DMS153 (cell line): ENCODE data around the gene TDRD3.
"Not testable (repeated sequence)": the region's sequence is repeated elsewhere in the genome, so short reads cannot be mapped to it uniquely, and the experiment has no call there.

Experiments used
- DNase-seq: peaks from one replicate; lab custom pipeline; 2025; lab: John Stamatoyannopoulos, UW

The TDRD3 gene

DNA sequence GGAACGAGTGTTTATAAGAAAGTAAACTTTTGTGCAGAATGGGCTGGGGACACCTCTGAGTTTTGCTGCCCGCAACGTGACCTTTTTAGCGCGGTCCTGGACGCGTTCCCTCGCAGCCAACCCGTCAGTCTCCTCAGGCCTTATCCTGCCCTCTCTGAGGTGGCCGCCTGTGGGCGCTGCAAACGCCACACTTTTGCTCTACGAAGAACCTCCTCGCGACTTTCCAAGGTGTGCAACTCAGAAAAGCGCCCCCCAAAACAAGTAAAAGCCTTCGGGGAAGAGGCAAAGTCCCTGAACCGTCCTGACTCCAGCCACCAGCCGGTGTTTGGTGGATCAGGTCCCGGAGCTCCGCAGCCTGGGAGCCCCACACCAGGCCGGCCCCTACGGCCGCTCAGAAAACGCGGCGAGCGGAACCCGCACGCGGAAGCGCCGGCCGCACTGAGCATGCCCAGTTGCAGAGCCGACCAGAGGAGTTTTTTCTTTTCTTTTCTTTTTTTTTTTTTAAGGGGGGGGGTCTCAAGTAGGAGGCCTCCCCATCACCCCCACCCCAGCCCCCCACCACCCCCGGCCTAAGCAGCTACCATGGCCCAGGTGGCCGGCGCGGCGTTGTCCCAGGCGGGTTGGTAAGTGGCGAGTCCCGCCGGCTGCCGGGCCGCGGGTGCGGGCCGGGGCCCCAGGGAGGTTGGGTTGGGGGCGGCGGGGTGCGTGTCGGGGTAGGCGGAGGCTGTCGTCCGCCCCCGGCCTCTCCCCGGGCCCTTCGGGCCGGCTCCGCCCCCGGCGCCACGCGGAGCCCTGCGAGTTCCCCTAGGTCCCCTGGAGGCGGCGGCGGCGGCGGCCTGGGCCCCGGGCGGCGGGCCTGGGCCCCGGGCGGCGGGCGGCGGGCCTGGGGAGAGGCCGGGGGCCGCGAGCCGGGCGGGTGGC, at the start of gene TDRD3:
Gene TDRD3 (plus strand): TSS at position 438 of the 921 bp plus-strand sequence. CDS start 145 bp downstream, at position 583.
- DNase-seq = peak; percentile 72

DNA sequence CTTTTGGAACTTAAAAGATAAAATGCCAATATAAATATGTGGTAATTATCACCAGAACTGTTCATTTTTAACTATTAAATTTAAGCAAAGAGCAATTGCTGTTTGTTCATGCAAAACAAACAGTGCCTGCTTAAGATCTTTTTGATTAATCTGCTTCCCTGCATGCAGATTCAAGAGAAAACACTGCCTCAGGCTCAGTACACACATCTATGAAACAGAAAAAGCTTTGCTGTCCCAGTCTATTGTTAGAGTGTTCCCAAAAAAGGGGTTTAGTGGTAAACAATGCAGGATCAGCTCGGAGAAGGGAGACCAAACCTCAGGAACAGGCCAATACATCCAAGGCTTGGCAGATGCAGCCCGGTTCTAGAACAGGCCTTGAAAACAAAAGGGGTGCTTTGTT, 49.3 kb upstream of the TDRD3 start:
- no peak for DNase-seq

DNA sequence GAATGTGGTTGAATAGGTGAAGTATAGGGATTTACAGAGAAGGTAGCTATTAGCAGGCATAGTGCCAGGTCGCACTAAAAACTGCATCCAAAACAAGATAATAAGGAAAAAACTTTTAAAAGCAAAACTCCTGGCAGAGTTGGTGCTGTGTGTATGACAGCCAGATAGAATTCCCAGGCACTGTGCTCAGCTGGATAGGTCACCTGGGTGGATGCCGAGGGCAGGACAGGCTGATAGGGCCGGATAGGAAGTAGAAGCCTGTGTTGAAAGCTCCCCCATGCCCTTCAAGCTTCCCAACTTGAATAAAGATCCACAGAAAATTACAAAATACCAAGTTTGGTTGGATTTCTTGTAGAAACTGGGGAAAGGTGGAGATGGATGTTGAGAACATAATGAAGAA, 48.9 kb upstream of the TDRD3 start:
- DNase-seq = no peak

DNA sequence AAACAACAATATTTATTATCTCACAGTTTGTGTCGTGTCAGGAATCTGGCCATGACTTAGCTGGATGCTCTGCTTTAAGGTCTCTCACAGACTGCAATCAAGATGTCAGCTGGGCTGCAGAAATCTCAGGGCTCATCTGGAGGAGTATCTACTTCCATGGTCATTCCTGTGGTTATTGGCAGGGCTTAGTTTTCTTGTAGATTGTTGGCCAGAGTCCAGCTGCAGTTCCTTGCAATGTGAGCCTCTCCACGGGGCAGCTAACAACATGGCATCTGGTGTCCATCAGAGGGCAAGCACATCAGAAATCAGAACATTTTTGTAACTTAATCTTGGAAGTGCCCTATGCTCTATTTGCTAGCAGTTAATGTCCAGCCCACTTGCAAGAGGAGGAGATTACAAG, 45.7 kb upstream of the TDRD3 start:
- no peak for DNase-seq

DNA sequence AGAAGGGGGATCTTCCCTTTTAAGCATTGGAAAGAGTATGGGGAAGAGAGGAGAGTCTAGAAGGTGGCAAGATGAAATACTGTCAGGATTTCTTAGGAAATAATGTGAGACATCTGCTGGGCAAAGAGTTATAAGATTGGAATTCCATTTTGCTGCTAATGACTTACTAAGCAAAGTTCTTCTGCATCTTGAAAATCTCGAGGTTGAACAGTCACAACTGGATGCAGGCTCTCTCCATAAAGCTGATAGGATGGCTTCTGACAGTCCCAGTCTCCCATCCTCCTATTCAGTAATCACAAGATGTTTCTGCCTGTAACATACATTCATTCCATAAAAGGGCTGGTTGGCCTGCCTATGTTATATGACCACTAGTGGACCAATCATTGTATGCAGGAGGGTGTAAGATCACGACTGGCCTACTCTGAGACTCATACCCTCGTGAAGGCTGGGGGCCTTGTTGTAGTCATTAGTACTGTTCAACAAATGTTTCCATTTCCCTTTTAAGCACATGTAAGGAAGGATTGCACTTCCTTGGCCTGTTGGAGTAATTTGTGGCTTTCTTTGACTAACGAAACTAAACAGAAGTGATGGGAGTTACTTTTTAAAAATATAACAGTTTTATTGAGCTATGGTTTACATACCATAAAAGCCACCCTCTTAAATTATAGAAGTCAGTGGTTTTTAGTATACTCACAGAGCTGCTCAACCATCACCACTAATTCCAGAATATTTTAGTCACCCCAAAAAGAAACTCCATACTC, 45.0 kb upstream of the TDRD3 start:
- no peak for DNase-seq

DNA sequence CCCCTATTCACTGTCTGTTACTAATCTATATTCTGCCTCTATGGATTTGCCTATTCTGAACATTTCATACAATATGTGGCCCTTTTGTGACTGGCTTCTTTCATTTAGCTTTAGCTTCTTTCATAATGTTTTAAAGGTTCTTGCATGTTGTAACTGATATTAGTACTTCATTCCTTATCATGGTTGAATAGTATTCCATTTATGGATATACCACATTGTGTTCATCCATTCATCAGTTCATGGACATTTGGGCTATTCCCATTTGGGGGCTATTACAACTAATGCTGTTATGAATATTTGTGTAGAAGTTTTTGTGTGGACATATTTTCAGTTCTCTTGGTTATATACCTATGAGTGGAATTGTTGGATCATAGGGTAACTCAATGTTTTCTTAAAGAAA, 44.4 kb upstream of the TDRD3 start:
- no peak for DNase-seq

DNA sequence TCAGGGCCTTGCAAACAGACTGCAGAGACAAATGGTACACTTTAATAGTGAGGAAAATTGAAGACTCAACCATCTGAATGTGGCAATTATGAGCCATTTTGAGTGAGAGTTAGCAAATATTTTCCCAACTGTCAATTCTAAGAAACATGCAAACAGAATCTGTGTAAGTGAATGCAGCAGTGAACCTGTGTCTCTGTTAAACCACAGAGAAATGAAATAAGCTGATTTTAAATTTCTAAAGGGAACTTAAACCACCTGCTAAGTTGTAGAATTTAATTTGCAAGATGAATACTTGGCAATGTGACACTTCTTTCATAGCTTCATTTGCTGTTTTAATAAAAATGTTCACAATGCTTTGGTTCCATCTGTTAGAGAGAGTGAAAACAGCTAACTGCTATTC, 42.0 kb upstream of the TDRD3 start:
- no peak for DNase-seq

DNA sequence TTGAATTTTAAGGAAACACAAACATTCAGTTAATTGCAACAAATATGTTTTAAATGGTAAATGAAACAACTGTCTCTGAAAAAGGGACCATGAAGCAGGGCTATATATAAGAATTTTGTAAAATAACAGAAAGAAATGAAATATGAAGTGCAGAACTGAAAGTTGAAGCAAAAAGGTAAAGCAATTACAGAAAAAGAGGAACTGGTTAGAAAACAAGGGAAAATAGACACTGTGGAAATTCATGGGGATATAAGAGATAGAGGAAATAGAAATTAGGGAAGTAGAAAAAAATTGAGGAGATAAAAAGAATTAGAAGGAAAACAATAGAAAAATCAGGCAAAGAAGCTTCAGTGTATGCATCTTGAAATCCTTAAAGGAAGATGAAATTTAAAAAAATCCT, 40.0 kb upstream of the TDRD3 start:
- no peak for DNase-seq

DNA sequence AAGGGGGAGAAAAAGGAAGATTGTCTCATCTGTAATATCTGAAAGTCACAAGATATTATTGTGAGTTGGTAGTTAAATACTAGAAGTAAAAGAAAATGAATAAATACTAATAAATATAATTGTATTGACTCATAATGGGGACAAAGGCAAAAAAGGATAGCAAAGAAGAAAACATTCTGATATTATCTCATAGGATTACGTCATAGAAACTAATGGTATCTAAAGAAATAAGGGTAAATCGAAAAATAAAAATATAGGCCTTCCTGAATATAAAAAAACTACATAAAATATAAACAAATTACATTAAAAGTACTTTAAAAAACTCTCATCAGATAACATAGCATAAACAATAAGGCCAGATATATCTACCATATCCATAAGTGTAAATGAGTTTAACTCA, 38.6 kb upstream of the TDRD3 start:
- no peak for DNase-seq

DNA sequence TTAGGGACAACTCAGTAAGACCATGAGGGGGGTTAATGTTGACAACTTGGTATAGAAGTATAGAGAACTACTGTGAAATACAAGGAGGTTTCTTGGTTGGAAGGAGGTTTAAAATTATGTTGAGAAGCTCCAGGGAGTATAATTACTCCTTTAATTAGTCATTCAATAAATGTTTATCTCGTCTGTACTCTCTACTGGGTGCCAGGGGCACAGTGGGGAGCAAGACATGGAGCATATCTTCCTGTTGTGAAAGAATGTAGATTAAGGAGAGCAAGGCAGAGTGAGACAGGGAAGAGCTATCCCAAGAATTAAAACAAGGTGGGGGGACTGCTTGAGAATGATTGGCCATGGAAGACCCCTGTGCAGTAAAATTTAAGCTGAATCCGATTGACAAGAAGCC, 33.7 kb upstream of the TDRD3 start:
- no peak for DNase-seq

DNA sequence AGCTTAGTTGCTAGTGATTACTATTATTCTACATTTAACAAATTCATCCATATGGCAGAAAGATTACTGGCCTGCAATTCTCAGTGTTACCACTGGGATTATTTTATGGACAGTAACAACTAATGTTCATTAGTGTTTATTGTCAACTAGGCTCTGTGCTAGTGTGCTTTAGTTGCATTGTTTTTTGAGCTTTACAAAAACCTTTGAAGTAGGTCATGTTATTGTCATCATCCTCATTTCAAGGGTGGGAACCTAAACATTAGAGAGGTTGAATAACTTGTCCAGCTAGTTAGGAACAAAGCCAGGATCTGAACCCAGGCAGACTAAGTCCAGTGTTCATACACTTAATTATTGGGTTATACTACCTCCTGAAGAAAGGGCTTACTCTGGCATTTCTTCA, 27.8 kb upstream of the TDRD3 start:
- DNase-seq = no peak

DNA sequence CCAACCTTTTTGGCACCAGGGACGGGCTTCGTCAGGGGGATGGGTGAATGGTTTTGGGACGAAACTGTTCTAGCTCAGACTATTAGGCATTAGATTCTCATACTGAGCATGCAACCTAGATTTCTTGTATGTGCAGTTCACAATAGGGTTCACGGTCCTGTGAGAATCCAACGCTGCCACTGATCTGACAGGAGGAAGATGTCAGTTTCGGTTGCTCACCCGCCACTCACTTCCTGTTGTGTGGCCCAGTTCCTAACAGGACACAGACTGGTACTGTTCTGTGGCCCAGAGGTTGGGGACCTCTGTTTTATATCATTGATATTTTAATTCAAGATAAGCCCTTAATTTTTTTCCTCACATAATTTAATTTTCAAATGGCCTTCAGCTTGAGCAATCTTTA, 26.7 kb upstream of the TDRD3 start:
- no peak for DNase-seq

DNA sequence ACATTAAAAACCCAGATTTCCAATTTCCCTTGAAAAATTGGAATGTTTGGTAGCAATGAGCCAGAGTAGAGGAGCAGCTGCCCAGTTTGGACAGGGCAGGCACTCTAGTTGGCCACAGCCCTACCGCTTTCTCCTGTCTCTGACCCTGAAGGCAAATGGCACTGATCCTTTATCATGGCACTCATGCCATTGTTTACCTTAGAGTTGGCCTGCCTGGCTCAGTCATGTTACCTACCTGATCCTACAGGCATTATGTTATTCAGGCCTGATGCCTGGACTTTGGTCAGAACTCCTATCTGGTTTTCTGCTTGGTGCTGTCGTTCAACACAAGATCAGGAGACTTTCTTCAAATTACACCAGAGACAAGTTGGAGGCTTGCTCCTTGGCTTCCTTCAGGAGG, 24.9 kb upstream of the TDRD3 start:
- no peak for DNase-seq

DNA sequence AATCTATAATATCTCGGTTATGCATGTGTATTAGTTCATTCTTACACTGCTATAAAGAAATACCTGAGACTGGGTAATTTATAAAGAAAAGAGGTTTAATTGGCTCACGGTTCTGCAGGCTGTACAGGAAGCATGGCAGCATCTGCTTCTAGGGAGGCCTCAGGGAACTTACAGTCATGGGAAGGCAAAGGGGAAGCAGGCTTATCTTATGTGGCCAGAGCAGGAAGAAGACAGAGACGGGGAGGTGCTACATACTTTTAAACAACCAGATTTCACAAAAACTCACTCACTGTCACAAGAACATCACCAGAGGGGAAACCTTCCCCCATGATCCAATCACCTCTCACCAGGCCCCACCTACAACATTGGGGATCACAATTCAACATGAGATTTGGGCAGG, 17.7 kb upstream of the TDRD3 start:
- not testable (repeated sequence) for DNase-seq

DNA sequence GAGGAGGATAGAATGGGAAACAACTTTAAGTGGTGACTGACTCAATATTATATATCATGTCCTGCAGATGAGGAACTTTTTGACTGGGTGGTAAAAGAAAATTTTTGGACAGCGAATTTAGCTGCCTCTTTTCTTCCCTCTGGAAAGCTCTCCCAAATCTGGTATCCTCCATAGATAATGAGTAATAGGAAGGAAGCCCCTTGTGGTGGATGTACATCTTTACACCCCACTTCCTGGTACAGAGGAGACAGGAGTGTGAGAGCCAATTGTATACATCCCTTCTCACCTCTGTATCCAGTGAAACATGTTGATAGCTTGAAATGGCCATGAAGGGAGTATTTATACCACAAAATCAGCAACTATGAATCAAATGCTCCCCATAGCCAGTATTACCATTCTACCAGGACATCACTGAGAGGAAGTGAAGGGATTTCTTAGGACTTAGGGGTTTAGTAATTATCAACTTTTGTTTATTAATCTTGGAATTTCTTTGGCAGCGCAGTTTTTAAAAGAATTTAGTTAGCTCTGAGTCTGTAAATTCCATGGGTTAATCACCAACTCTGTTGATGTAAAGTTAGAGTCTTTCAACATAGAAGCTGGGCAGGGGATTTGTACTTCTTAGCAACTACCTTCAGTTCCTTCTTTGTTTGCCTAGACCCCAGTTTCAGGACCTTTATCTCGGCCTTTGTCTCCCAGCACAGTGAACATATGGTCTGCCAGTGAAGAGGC, 17.0 kb upstream of the TDRD3 start:
- no peak for DNase-seq

DNA sequence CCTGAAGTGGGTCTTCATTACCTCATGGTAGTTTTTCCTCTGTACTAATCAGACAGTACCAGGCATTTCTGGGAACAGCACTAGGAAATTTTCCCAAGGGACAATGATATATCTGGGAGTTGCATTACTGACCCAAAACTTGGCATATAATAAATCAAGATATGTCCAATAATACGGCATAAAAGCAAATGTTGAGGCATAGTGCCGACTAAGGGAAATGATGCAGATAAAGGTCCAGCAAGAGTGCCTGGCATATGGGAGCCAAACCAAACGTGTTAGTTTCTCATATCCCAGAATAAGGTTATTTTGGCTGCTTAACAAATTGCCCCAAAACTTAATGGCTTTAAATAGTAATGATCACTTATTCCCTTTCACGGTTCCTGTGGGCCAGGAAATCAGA, 12.1 kb upstream of the TDRD3 start:
- no peak for DNase-seq

DNA sequence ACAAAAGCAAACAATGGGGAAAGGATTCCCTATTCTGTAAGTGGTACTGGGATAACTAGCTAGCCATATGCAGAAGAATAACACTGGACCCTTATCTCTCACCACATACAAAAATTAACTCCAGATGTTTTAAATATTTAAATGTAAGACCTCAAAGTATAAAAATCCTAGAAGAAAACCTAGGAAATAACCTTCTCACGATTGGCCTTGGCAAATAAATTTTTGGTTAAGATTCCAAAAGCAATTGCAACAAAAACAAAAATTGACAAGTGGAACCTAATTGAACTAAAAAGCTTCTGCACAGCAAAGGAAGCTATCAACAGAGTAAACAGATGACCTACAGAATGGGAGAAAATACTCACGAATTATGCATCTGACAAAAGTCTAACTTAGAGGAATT, 10.8 kb upstream of the TDRD3 start:
- no peak for DNase-seq

DNA sequence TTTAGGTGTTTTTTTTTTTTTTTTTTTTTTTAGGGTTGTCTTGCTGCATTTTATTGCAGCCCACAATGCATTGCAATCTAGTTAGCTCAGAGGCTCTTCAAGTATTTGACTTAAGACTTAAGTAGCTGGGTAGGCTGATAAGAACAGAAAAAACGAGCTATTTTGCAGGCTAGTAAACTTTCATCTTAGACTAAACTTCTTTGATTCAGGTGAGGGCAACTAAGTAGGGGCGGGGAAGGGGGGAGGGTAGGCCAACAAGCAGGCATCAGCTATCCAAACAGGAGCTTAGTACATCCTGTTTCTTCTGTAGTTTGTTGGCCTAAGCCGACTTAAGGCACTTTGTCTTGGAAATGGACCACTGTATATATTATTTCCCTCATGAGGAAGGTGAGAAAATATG, 4.9 kb upstream of the TDRD3 start:
- DNase-seq = no peak

DNA sequence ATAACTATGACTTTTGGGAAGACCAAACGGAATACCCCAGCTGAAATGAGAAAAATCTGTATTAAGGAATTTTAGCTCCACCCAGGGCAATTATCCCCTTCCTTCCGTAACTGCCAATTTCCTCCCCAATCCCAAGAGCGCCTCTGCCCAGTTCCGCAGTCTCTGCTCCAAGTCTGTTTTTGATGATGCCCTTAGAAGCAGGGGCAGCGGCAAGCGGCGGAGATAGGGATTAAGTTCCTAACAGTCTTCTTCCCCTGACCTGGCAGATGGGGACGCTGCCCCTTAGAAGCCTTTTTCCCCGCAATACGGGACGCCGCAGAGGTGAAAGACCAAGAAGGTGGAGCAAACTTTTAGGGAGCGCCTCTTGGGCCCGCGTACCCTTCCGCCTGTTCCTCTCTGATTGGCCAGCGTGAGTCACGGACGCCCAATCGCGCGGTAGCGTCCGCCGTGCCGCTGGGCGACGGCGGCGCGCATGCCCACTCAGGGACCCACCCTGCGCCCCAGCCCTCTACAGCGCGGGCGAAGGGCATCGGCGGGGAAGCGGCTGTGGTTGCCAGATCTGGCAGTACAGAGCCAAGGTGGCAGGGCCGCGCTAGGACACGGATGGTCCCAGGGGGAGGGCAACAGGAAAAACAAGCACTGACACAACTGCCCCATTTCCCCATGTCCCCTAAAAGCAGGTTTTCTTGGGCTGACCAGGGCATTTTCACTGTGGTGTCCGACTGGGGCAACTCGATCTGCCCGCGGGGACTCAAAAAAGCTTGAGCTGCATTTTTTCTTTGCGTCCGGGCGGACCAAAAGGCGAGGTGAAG, 843 bp upstream of the TDRD3 start:
- peak; percentile 80 for DNase-seq

DNA sequence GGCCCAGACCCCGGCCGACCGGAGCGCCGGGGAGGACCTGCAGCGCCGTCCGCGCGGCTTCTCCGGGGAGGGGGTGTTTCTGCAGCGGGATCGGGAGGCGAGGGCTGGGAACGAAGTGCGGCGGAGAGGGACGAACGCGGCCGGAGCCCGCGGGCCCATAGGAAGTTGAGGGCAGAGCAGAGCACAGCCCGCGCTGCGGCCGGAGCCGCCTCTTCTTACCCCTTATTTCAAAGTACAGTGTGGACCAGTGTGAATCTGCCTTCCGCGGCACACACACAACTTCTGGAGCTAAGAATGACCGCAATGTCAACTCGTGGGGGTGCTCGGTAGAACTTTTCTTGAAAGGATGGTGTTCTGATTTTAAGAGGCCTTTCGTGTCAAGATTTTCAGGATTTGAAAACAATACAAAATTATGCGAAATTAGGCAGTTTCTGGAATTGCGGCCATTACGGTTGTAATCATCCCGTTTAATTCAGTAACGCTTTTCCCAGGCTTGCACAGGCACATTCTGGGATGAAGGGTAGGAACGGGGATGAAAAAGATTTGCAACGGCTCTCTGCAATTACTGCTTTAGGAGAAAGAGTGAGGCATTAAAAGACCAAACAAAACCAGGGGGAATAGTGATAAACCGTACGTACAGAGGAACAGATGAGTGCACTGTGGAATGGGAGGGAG, 821 bp downstream of the TDRD3 start:
- peak; percentile 4 for DNase-seq

DNA sequence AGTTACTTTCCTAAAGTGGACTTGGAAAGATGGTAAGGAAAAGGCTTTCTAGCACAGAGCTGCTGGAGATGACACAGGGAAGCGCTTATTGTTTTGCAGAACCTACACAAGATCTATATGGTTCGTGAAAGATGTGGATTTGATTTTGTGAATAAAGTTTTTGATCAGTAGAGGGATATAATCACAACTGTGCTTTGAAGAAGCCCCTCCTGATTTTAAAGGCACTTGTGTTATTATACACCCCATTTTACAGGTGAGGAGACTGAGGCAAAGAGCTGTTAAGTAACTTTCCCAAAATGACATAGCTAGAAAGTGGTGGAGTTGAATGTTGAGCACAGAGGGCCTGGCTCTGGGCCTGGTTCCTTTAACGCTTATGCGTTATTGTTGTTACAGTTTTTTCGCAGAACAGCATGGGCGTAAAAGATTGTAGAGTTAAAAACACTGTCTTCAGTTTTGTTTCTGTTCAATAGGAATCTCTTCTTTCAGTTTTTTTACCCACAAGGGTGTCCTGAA, 1.4 kb downstream of the TDRD3 start:
- DNase-seq = no peak
